SK-N-SH treated with all-trans-retinoic acid at 6 μM for 48 hours (cell line): ENCODE data around the gene FIBCD1.

Source experiments
- ARNTL ChIP-seq: fragments of 450-650 bp; formaldehyde crosslinking; IDR thresholded peaks from 2 replicates; pipeline ENCODE4 v1.5.0; 2020; ENCODE audit warnings: low read depth, mild to moderate bottlenecking, moderate library complexity, borderline replicate concordance
- PATZ1 ChIP-seq: fragments of 250-450 bp; sonication (Bioruptor Pico); IDR thresholded peaks from 2 replicates; pipeline ENCODE4 v1.8.0; 2020; ENCODE audit warnings: mild to moderate bottlenecking, moderate library complexity, borderline replicate concordance
- PPARA ChIP-seq: fragments of 250-450 bp; sonication (Bioruptor Pico); IDR thresholded peaks from 2 replicates; pipeline ENCODE4 v1.5.0; 2020; ENCODE audit warnings: mild to moderate bottlenecking, borderline replicate concordance
- RARB ChIP-seq: fragments of 250-450 bp; sonication (Bioruptor Pico); IDR thresholded peaks from 2 replicates; pipeline ENCODE4 v1.8.0; 2021; ENCODE audit warnings: mild to moderate bottlenecking, moderate library complexity
- TOX ChIP-seq: fragments of 250-450 bp; sonication (Bioruptor Pico); IDR thresholded peaks from 2 replicates; pipeline ENCODE4 v1.8.0; 2021; ENCODE audit warnings: mild to moderate bottlenecking, moderate library complexity, borderline replicate concordance
- ZFP3 ChIP-seq: fragments of 250-450 bp; sonication (Bioruptor Pico); IDR thresholded peaks from 2 replicates; pipeline ENCODE4 v1.5.0; 2020; ENCODE audit warnings: mild to moderate bottlenecking, moderate library complexity
- ZFP30 ChIP-seq: fragments of 450-650 bp; formaldehyde crosslinking; IDR thresholded peaks from 2 replicates; pipeline ENCODE4 v1.5.0; 2022; ENCODE audit warnings: mild to moderate bottlenecking, moderate library complexity
- ZNF565 ChIP-seq: fragments of 450-650 bp; formaldehyde crosslinking; conservative IDR thresholded peaks from 2 replicates; pipeline ENCODE4 v1.5.0; 2020; ENCODE audit warnings: low read depth, mild to moderate bottlenecking, moderate library complexity
- ZNF70 ChIP-seq: fragments of 450-650 bp; formaldehyde crosslinking; IDR thresholded peaks from 2 replicates; pipeline ENCODE4 v1.5.0; 2020; ENCODE audit warnings: mild to moderate bottlenecking, moderate library complexity
- ZNF8 ChIP-seq: fragments of 450-650 bp; formaldehyde crosslinking; IDR thresholded peaks from 2 replicates; pipeline ENCODE4 v1.5.0; 2020; ENCODE audit warnings: mild to moderate bottlenecking, moderate library complexity
- TF ChIP-seq, protein P1 (sequence below): fragments of 250-450 bp; sonication (Bioruptor Pico); IDR thresholded peaks from 2 replicates; pipeline ENCODE4 v1.5.0; 2020; ENCODE audit warnings: mild to moderate bottlenecking, moderate library complexity
- TF ChIP-seq, protein P2 (sequence below): fragments of 250-450 bp; sonication (Bioruptor Pico); IDR thresholded peaks from 2 replicates; pipeline ENCODE4 v1.5.1; 2020; ENCODE audit warnings: low read depth, mild to moderate bottlenecking, moderate library complexity

GRCh38 chr9:130891688-130892476 is 47.2 kb downstream of the FIBCD1 start:
- TF ChIP-seq ZFP30 (CRISPR knock-in tag) (no peak), ZFP3 (CRISPR knock-in tag) (no peak), ZNF565 (CRISPR knock-in tag) (no peak), TOX (CRISPR knock-in tag) (no peak), RARB (CRISPR knock-in tag) (no peak), ARNTL (CRISPR knock-in tag) (no peak), ZNF70 (CRISPR knock-in tag) (no peak), PATZ1 (CRISPR knock-in tag) (no peak), ZNF8 (CRISPR knock-in tag) (no peak), PPARA (no peak)
- TF ChIP-seq, protein P1, sequence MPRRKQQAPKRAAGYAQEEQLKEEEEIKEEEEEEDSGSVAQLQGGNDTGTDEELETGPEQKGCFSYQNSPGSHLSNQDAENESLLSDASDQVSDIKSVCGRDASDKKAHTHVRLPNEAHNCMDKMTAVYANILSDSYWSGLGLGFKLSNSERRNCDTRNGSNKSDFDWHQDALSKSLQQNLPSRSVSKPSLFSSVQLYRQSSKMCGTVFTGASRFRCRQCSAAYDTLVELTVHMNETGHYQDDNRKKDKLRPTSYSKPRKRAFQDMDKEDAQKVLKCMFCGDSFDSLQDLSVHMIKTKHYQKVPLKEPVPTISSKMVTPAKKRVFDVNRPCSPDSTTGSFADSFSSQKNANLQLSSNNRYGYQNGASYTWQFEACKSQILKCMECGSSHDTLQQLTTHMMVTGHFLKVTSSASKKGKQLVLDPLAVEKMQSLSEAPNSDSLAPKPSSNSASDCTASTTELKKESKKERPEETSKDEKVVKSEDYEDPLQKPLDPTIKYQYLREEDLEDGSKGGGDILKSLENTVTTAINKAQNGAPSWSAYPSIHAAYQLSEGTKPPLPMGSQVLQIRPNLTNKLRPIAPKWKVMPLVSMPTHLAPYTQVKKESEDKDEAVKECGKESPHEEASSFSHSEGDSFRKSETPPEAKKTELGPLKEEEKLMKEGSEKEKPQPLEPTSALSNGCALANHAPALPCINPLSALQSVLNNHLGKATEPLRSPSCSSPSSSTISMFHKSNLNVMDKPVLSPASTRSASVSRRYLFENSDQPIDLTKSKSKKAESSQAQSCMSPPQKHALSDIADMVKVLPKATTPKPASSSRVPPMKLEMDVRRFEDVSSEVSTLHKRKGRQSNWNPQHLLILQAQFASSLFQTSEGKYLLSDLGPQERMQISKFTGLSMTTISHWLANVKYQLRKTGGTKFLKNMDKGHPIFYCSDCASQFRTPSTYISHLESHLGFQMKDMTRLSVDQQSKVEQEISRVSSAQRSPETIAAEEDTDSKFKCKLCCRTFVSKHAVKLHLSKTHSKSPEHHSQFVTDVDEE = no peak
- TF ChIP-seq, protein P2, sequence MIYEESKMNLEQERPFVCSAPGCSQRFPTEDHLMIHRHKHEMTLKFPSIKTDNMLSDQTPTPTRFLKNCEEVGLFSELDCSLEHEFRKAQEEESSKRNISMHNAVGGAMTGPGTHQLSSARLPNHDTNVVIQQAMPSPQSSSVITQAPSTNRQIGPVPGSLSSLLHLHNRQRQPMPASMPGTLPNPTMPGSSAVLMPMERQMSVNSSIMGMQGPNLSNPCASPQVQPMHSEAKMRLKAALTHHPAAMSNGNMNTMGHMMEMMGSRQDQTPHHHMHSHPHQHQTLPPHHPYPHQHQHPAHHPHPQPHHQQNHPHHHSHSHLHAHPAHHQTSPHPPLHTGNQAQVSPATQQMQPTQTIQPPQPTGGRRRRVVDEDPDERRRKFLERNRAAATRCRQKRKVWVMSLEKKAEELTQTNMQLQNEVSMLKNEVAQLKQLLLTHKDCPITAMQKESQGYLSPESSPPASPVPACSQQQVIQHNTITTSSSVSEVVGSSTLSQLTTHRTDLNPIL (CRISPR knock-in tag) = no peak
